Measurements from ENCODE around the gene AXIN1. TPM values are rescaled to one million over a fixed set of nuclear protein-coding genes. Genes with fewer than 3 reads are reported as not detected.

AXIN1 gene
- total and polyA plus RNA-seq, 2 of the 8 experiments (the other 6 are each of a cell fraction or from before 2014, with no cell fraction given) = 12.5 to 41.9 TPM

- Histone ChIP-seq H3K9ac (replicated peaks in 1 of 4; ENCODE audit: extremely low read depth in 1 of 4, low read depth in 3 of 4, low read length in 3 of 4) (no peak overlapping the region), H3K36me3 (ENCODE audit: control insufficient read depth in 2 of 4, insufficient read depth in 4 of 4, low read length in 3 of 4) (no peaks in the 10 kb centered on the region), H2AFZ (ENCODE audit: low read length) (no peak overlapping the region), H3K14ac (ENCODE audit: insufficient read length) (no peak overlapping the region), H3K4me1 (replicated peaks in 1 of 4; ENCODE audit: control insufficient read depth in 3 of 4, insufficient read depth in 4 of 4, low read length in 3 of 4) (no peaks in the 10 kb centered on the region; a peak in 2 of 7 replicates), H3K4me2 (ENCODE audit: insufficient read depth in 1 of 2, low read depth in 2 of 2, low read length in 2 of 2) (no peak overlapping the region), H3K4me3 (ENCODE audit: extremely low read depth in 1 of 4, insufficient read depth in 2 of 4, low read depth in 3 of 4, low read length in 4 of 4) (no peak overlapping the region), H3K4ac (replicated peaks; ENCODE audit: insufficient read length, low read depth, low read length) (no peak overlapping the region), H3K9me3 (ENCODE audit: insufficient read depth in 2 of 2, low read depth in 1 of 2, low read length in 1 of 2) (no peaks in the 10 kb centered on the region), H3K23me2 (ENCODE audit: low read depth, low read length) (no peaks in the 10 kb centered on the region), H2AK5ac (ENCODE audit: low read depth, low read length) (no peak overlapping the region), H3K23ac (ENCODE audit: insufficient read length) (no peak overlapping the region), H4K91ac (replicated peaks; ENCODE audit: insufficient read length, low read length) (no peak overlapping the region), H3K56ac (replicated peaks; ENCODE audit: insufficient read length, low read depth, low read length) (no peak overlapping the region), H4K5ac (ENCODE audit: insufficient read length, low read depth, low read length) (no peak overlapping the region), H2BK20ac (ENCODE audit: low read length) (no peak overlapping the region), H4K8ac (ENCODE audit: extremely low read depth, insufficient read depth, low read length) (no peak overlapping the region), H2BK12ac (ENCODE audit: low read depth, low read length) (peak overlapping the region; percentile 39; the same call in 1 of the 2 replicates), H2BK5ac (ENCODE audit: low read depth, low read length) (no peak overlapping the region), H4K20me1 (replicated peaks in 1 of 2; ENCODE audit: control insufficient read depth in 1 of 2, insufficient read depth in 2 of 2, low read length in 2 of 2) (peaks cover 0 to 3% of the 10 kb centered on the region in 2 experiments), H2BK120ac (replicated peaks; ENCODE audit: low read depth, low read length) (no peak overlapping the region), H3K79me2 (ENCODE audit: control insufficient read depth in 1 of 2, insufficient read depth in 2 of 2, low read length in 2 of 2) (no peaks in the 10 kb centered on the region), H3K27me3 (replicated peaks in 1 of 4; ENCODE audit: control insufficient read depth in 3 of 4, extremely low read depth in 1 of 4, insufficient read depth in 3 of 4, low read length in 3 of 4) (no peaks in the 10 kb centered on the region), H2BK15ac (ENCODE audit: low read length) (no peak overlapping the region), H3K79me1 (ENCODE audit: low read depth, low read length) (no peaks in the 10 kb centered on the region), H3K27ac (ENCODE audit: low read depth, low read length) (no peak overlapping the region), H3K18ac (ENCODE audit: extremely low read depth, low read length) (no peak overlapping the region)
- FAIRE-seq (no peak), DNase-seq (ENCODE audit: low read depth in 1 of 2, low spot score in 2 of 2) (no peak)
- POLR2A ChIA-PET (ENCODE audit: partially characterized antibody) = interaction anchor here (0.9 to 1.3 kb wide), 2 partner anchors 131 to 173 kb away, joined by 3 read pairs; no protein-coding TSS in a partner anchor
- CTCF ChIA-PET (ENCODE audit: partially characterized antibody) = interaction anchor here (0.9 to 1.2 kb wide), 2 partner anchors 13 to 39 kb away, joined by 3 read pairs; no protein-coding TSS in a partner anchor
- TF ChIP-seq CTBP2 (IDR thresholded peaks at IDR 0.05; ENCODE audit: borderline replicate concordance, insufficient read depth, insufficient read length, low read length) (no peak), JUND (IDR thresholded peaks at IDR 0.05; ENCODE audit: low read length) (no peak), PHF8 (conservative IDR thresholded peaks at IDR 0.05; ENCODE audit: low read depth, low read length) (no peak)
- 94% methylated on average over 35 of the region's 47 CpGs; no CpG with 5 or more reads in 1 of the 2 experiments for WGBS, 2 experiments (ENCODE audit: extremely low coverage in 1 of 2, insufficient coverage in 1 of 2, insufficient read length in 1 of 2, insufficient replicate concordance in 2 of 2, low coverage in 1 of 2, low lambda C conversion rate in 2 of 2, missing lambda C conversion rate in 1 of 2)
Observed at GRCh38 chr16:359871-360697, 7.6 kb upstream of the AXIN1 start.
